H9 (cell line): Measurements from ENCODE around the gene AIG1. TPM values are rescaled to one million over a fixed set of nuclear protein-coding genes. Genes with fewer than 3 reads are reported as not detected.

Experiments
- DNase-seq: peaks from one replicate; pipeline ENCODE4 v3.0.0-alpha.2; 2017
- H2AFZ ChIP-seq: one replicate; pipeline ENCODE4 v1.6.1; 2013; ENCODE audit warnings: mild to moderate bottlenecking, low read length, control low read depth, moderate library complexity
- H2AK5ac ChIP-seq: 2 replicates; pipeline ENCODE4 v1.6.1; 2013; ENCODE audit warnings: low read length, control low read depth, mixed read lengths; ENCODE audit not compliant: insufficient read length
- H2BK120ac ChIP-seq: one replicate; pipeline ENCODE4 v1.6.1; 2013; ENCODE audit warnings: low read depth, mild to moderate bottlenecking, low read length, control low read depth, inconsistent platforms; ENCODE audit not compliant: poor library complexity, severe bottlenecking
- H2BK12ac ChIP-seq: 2 replicates; pipeline ENCODE4 v1.6.1; 2013; ENCODE audit warnings: low read length, control low read depth, mixed read lengths, low read depth; ENCODE audit not compliant: insufficient read length
- H2BK15ac ChIP-seq: 2 replicates; pipeline ENCODE4 v1.6.1; 2013; ENCODE audit warnings: low read depth, low read length, control low read depth
- H2BK20ac ChIP-seq: one replicate; pipeline ENCODE4 v1.6.1; 2013; ENCODE audit warnings: low read depth, mild to moderate bottlenecking, low read length, control low read depth, inconsistent platforms; ENCODE audit not compliant: poor library complexity, severe bottlenecking
- H2BK5ac ChIP-seq: 2 replicates; pipeline ENCODE4 v1.6.1; 2013; ENCODE audit warnings: low read length, control low read depth, mixed read lengths; ENCODE audit not compliant: insufficient read length
- H3K14ac ChIP-seq: 2 replicates; pipeline ENCODE4 v1.6.1; 2013; ENCODE audit warnings: low read length, control low read depth; ENCODE audit not compliant: insufficient read depth
- H3K18ac ChIP-seq: 2 replicates; pipeline ENCODE4 v1.6.1; 2013; ENCODE audit warnings: low read depth, mild to moderate bottlenecking, mixed read lengths, low read length, control low read depth; ENCODE audit not compliant: insufficient read length
- H3K23ac ChIP-seq: 2 replicates; pipeline ENCODE4 v1.6.1; 2013; ENCODE audit warnings: low read length, control low read depth, mixed read lengths, low read depth; ENCODE audit not compliant: insufficient read length
- H3K23me2 ChIP-seq: 2 replicates; pipeline ENCODE4 v1.6.1; 2013; ENCODE audit warnings: low read depth, mild to moderate bottlenecking, mixed read lengths, low read length, control low read depth; ENCODE audit not compliant: insufficient read length, poor library complexity, severe bottlenecking
- H3K27ac ChIP-seq: 2 replicates; pipeline ENCODE4 v1.5.1; 2013; ENCODE audit warnings: low read length, control low read depth, mixed read lengths, low read depth; ENCODE audit not compliant: insufficient read length
- H3K27me3 ChIP-seq: 2 replicates; pipeline ENCODE4 v1.6.1; 2013; ENCODE audit warnings: low read length, control low read depth, inconsistent platforms; ENCODE audit not compliant: insufficient read depth
- H3K4ac ChIP-seq: 2 replicates; pipeline ENCODE4 v1.6.1; 2013; ENCODE audit warnings: low read depth, mild to moderate bottlenecking, control low read depth, inconsistent platforms, low read length, moderate library complexity
- H3K4me1 ChIP-seq: 2 replicates; pipeline ENCODE4 v1.6.1; 2013; ENCODE audit warnings: low read length, control low read depth, inconsistent platforms; ENCODE audit not compliant: insufficient read depth
- H3K4me2 ChIP-seq: 2 replicates; pipeline ENCODE4 v1.6.1; 2013; ENCODE audit warnings: low read length, control low read depth, mixed read lengths; ENCODE audit not compliant: insufficient read length, insufficient read depth
- H3K56ac ChIP-seq: 2 replicates; pipeline ENCODE4 v1.6.1; 2013; ENCODE audit warnings: low read depth, mild to moderate bottlenecking, mixed read lengths, low read length, control low read depth; ENCODE audit not compliant: insufficient read length
- H3K79me1 ChIP-seq: 2 replicates; pipeline ENCODE4 v1.6.1; 2013; ENCODE audit warnings: low read depth, mild to moderate bottlenecking, moderate library complexity, low read length, control low read depth, inconsistent platforms; ENCODE audit not compliant: insufficient read depth, poor library complexity, severe bottlenecking
- H3K79me2 ChIP-seq: 2 replicates; pipeline ENCODE4 v1.6.1; 2013; ENCODE audit warnings: low read length, control low read depth, inconsistent platforms; ENCODE audit not compliant: insufficient read depth
- H3K9ac ChIP-seq: 2 replicates; pipeline ENCODE4 v1.6.1; 2013; ENCODE audit warnings: low read length, control low read depth, mixed read lengths; ENCODE audit not compliant: insufficient read length; ENCODE audit errors: extremely low read depth
- H3K9me3 ChIP-seq: one replicate; pipeline ENCODE4 v1.6.1; 2013; ENCODE audit warnings: low read depth, low read length, inconsistent platforms; ENCODE audit not compliant: control insufficient read depth
- H3T11ph ChIP-seq: one replicate; pipeline ENCODE4 v1.6.1; 2013; ENCODE audit warnings: mild to moderate bottlenecking, low read length, control low read depth, inconsistent platforms
- H4K20me1 ChIP-seq: one replicate; pipeline ENCODE4 v1.6.1; 2013; ENCODE audit not compliant: control insufficient read depth, insufficient read length, insufficient read depth
- H4K5ac ChIP-seq: 2 replicates; pipeline ENCODE4 v1.6.1; 2013; ENCODE audit warnings: low read depth, mild to moderate bottlenecking, mixed read lengths, low read length, control low read depth; ENCODE audit not compliant: insufficient read length
- H4K8ac ChIP-seq: replicated peaks from 2 replicates; pipeline ENCODE4 v1.6.1; 2013; ENCODE audit warnings: low read length, control low read depth, mixed read lengths, low read depth; ENCODE audit not compliant: insufficient read length
- H4K91ac ChIP-seq: 2 replicates; pipeline ENCODE4 v1.6.1; 2013; ENCODE audit warnings: low read depth, mild to moderate bottlenecking, moderate library complexity, mixed read lengths, low read length, control low read depth; ENCODE audit not compliant: insufficient read length
- H3K27ac Mint-ChIP-seq, 3 experiments: 2 replicates in 2 of 3; 3 replicates in 1 of 3; pipeline ENCODE4 v1.8.0; 2020 to 2021; ENCODE audit warnings: mixed read lengths in 3 of 3, mild to moderate bottlenecking in 1 of 3, moderate library complexity in 1 of 3
- H3K27me3 Mint-ChIP-seq: 2 replicates; pipeline ENCODE4 v1.8.0; 2021; ENCODE audit warnings: low read depth, mild to moderate bottlenecking, moderate library complexity, mixed read lengths
- H3K36me3 Mint-ChIP-seq, 3 experiments: 2 replicates in 2 of 3; 3 replicates in 1 of 3; pipeline ENCODE4 v1.8.0; 2020 to 2021; ENCODE audit warnings: low read depth in 3 of 3, mixed read lengths in 3 of 3; ENCODE audit not compliant: insufficient read depth in 1 of 3
- H3K4me1 Mint-ChIP-seq, 2 experiments: 2 replicates each; pipeline ENCODE4 v1.8.0; 2020; ENCODE audit warnings: mixed read lengths in 2 of 2
- H3K4me3 Mint-ChIP-seq, 2 experiments: 2 replicates in 1 of 2; 3 replicates in 1 of 2; pipeline ENCODE4 v1.8.0; 2020 to 2021; ENCODE audit warnings: mild to moderate bottlenecking in 2 of 2, mixed read lengths in 2 of 2, moderate library complexity in 1 of 2
- H3K9me3 Mint-ChIP-seq, 2 experiments: 2 replicates in 1 of 2; 3 replicates in 1 of 2; pipeline ENCODE4 v1.8.0; 2020; ENCODE audit warnings: mild to moderate bottlenecking in 2 of 2, mixed read lengths in 2 of 2, moderate library complexity in 1 of 2
- WGBS: extraction: QIAGEN DNeasy Blood & Tissue Kit; methylation state at CpG from one replicate; pipeline ENCODE4 v1.1.7; 2013; ENCODE audit warnings: missing lambda C conversion rate, low lambda C conversion rate, mixed read lengths; ENCODE audit not compliant: insufficient read length; ENCODE audit errors: extremely low coverage; 5-methylcytosine and 5-hydroxymethylcytosine counted together
- total RNA-seq: library from RNA; stranded (reverse); gene quantifications from 2 replicates; pipeline ENCODE4 v1.2.1, GENCODE V29; 2021
- TF ChIP-seq, protein P1 (sequence below): fragments of 200-600 bp; sonication (generic); conservative IDR thresholded peaks from 3 replicates; pipeline ENCODE4 v1.8.0; 2021; ENCODE audit warnings: antibody characterized with exemption, mild to moderate bottlenecking

AIG1 gene
- total RNA-seq, 1 experiment from 2014 or later, result 44.6 TPM

DNA sequence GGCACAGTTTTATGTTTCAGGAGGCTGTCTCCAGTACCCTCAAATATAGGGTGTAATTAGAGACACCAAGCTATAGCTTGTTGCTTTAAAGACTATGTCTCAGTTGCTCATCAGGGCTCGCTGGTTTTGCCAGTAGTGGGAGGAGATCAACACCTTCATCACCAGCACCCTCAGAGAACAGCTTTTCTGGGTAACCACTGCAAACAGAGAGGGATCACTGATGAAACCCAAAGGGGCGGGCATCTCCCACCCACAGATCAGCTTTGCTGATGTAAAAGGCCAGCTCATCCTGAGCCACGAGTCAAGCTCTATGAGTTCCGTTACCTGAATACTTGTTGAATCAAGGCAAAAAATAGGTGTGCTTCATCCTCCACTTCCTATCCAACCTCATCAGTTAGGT is 187.7 kb downstream of the AIG1 start:
- H4K20me1 ChIP-seq, result no peaks in the 10 kb centered on the region
- H3K27me3 ChIP-seq, result no peaks in the 10 kb centered on the region
- no peaks in the 10 kb centered on the region for H3K27me3 Mint-ChIP-seq
- H3K14ac ChIP-seq, result no peak overlapping the region
- no peak overlapping the region for H2BK15ac ChIP-seq
- H3K27ac Mint-ChIP-seq, result no peak overlapping the region; a peak in 2 of 7 replicates
- no peaks in the 10 kb centered on the region for H3K9me3 ChIP-seq
- H2AK5ac ChIP-seq, result no peak overlapping the region
- no peak overlapping the region for H3K4me2 ChIP-seq
- no peak overlapping the region for H2BK12ac ChIP-seq
- H2BK20ac ChIP-seq, result no peak overlapping the region
- no peak overlapping the region for H3K23ac ChIP-seq
- no peak overlapping the region for H2BK5ac ChIP-seq
- no CpG with 5 or more reads among the region's 4 CpGs for WGBS
- H3K56ac ChIP-seq, result no peak overlapping the region
- H2BK120ac ChIP-seq, result no peak overlapping the region
- H3K4ac ChIP-seq, result no peak overlapping the region
- peaks cover 5 to 8% of the 10 kb centered on the region in 2 experiments; a peak in 4 of 5 replicates for H3K9me3 Mint-ChIP-seq
- H3K27ac ChIP-seq, result no peak overlapping the region
- H3K79me1 ChIP-seq, result no peaks in the 10 kb centered on the region
- H3K4me1 ChIP-seq, result no peaks in the 10 kb centered on the region
- H3K4me3 Mint-ChIP-seq, result no peak overlapping the region
- H3K23me2 ChIP-seq, result no peaks in the 10 kb centered on the region
- TF ChIP-seq, protein P1, sequence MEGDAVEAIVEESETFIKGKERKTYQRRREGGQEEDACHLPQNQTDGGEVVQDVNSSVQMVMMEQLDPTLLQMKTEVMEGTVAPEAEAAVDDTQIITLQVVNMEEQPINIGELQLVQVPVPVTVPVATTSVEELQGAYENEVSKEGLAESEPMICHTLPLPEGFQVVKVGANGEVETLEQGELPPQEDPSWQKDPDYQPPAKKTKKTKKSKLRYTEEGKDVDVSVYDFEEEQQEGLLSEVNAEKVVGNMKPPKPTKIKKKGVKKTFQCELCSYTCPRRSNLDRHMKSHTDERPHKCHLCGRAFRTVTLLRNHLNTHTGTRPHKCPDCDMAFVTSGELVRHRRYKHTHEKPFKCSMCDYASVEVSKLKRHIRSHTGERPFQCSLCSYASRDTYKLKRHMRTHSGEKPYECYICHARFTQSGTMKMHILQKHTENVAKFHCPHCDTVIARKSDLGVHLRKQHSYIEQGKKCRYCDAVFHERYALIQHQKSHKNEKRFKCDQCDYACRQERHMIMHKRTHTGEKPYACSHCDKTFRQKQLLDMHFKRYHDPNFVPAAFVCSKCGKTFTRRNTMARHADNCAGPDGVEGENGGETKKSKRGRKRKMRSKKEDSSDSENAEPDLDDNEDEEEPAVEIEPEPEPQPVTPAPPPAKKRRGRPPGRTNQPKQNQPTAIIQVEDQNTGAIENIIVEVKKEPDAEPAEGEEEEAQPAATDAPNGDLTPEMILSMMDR, result no peak
- H2AFZ ChIP-seq, result no peak overlapping the region
- no peak overlapping the region for H3K9ac ChIP-seq
- no peaks in the 10 kb centered on the region for H3K4me1 Mint-ChIP-seq
- DNase-seq, result no peak
- H4K5ac ChIP-seq, result no peak overlapping the region
- no peak overlapping the region for H3T11ph ChIP-seq
- H3K79me2 ChIP-seq, result no peaks in the 10 kb centered on the region
- H3K18ac ChIP-seq, result no peak overlapping the region
- H4K91ac ChIP-seq, result no peak overlapping the region
- H3K36me3 Mint-ChIP-seq, result peaks cover 7 to 20% (median 11%) of the 10 kb centered on the region in 3 experiments; a peak in 6 of 7 replicates
- no peak overlapping the region for H4K8ac ChIP-seq
